ENCODE measurements around the gene RBM15.

The RBM15 gene

GRCh38 chr1:110338886-110339406, at the start of gene RBM15:
TSS of gene RBM15 (plus strand) at chr1:110339377. CDS start at chr1:110339406, 29 bp downstream.
- DNase-seq, result peak; percentile 100

DNA sequence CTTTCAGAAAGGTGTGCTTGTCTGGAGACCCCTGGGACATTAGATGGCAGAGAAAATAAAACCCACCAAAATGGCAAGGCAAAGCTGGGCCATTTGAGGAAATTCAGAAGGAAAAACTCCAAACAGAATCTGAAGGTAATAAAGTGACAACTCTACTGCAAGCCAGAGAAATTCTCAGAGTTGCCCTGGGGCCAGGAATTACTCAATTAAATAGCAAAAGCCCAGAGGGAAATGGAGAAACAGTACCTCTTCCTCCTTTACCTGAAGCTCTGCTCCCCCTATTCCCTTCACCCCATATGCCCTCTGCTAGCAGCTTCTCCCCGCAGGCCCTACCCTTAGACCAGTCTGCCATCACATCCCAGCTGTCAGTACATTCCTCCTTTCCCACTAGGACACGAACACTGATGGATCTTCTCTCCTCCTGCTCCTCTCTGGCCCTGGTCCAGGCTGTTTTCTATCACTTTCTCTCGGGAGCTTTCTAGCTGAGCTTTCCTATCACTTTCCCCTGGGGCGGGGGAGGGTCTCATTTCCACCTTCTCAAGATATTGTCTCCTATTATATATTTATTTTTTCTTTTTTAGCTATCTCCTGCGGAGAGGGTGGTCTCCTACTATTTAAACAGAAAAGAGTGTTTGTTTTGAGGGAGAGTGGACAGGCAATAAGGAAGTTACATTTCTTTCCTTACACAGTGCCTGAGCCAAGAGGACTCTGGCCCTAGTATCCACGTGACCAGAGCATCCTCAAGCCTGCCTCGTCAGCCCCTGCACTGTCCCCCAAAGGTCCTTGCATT, 47.7 kb upstream of the RBM15 start:
- DNase-seq, result peak; percentile 39

DNA sequence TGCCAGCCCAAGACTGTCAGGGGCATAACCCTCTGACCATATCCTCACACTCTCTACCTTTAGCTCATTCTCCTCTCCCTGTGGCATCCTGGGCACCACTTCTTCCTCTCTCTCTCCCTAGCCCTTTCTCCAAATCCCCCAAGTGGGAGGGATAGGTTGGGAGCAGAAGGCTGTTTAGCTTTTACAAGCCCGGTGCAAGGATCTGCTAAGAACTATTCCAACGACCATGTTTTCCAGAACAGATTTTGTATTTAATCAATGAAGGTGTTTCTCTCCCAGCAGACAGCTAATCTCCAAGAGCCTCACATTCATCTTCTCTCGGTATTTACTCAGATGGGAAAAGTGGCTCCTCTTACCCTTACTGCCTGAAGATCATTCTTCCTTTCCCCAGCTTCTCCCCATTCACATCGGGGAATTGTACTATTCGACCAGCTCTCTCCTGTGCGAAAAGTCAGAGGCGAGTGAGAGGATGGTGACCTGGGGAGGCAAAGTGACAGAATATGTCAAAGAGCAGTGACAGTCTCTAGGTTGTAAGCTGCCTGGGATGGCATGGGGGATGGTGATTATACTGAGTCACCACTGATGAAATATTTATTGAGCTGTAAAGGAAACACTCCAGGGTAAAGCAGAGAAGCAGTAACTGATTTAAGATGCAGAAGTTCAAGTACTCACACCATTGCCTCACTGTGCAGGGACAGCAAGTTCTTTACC, 47.0 kb upstream of the RBM15 start:
- DNase-seq, result no peak

- no peak for DNase-seq
Measured at GRCh38 chr1:110293601-110294104, 45.5 kb upstream of the RBM15 start.

- DNase-seq, result no peak
Measured at GRCh38 chr1:110294308-110294707, 44.9 kb upstream of the RBM15 start.

GRCh38 chr1:110298991-110299390, 40.2 kb upstream of the RBM15 start:
- DNase-seq, result no peak

GRCh38 chr1:110300412-110301085, 38.6 kb upstream of the RBM15 start:
- no peak for DNase-seq

DNA sequence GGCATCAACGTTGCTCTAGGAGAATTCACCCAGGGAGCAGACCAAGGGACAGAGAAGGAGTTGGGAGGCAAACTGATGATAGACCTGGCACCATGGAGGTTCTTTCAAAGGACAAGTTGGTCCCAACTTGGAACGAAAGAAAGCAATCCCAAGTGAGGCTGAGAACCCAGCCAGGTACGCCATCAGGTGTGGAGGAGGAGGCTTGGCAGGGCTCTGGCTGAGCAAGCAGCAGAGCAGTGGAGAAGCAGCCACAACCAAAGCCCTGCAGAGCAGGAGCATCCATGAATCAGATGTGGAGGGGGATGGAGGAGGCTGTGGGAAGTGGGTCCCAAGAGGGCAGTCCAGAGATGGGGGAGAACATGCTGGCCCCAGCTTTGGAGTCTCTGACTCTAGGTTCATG, 36.3 kb upstream of the RBM15 start:
- DNase-seq, result no peak

DNA sequence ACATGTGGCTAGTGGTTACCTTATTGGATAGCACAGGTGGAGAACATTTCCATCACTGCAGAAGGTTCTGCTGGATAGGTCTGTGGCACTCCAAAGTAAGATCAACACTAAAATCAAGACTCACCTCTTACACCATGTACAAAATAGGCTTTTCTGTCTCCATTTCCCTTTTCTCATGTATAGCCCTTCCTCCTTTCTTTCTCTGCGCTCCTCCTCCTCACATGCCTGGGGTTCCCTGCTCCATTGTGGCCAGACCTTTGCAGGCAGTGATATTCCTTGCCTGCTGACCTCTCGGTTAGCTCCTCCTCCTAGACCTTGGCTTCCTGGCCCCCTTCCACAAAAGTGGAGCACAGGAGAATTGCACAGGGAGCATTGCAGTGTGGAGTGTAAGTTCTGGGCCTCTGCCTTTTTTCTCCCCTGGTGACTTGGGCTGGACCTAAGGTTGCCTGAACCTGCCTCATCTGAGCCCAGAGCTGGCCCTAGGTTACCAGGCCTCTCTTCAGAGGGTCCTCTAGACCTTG, 33.2 kb upstream of the RBM15 start:
- DNase-seq, result no peak

DNA sequence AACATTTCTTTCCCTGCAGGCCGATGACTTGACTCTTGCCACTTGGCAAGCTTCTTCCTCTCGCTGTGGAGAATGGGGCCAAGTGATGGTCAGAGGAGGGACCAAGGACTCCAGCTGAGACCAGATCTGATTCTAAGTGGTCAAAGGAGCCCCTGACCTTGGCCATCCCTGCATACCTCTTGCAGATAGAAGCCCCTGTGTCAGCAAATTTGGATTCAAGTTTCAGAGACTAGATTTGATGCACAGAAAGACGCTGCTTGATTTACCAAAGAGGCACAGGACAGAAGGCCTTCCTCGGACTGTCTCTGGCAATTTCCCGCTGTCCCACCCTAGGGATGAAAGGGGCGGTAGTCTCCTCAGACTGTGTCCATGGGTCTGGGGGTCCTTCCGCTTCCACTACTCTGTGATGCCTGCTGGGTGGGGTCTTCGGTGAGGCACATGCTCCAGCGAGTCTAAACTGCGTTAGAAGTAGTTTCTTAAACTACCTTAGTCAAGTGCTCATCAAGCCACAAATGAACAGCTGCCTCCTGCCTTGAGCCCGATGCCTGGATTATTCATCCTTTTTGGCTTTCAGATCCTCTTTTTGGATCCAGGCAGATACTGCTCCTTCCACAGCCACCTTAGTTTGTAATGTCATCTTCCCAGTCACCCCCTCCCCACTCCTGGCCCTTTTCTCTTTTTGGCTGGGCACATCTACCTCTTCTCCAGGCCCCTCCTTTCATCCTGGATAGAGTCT, 31.8 kb upstream of the RBM15 start:
- DNase-seq, result no peak

DNA sequence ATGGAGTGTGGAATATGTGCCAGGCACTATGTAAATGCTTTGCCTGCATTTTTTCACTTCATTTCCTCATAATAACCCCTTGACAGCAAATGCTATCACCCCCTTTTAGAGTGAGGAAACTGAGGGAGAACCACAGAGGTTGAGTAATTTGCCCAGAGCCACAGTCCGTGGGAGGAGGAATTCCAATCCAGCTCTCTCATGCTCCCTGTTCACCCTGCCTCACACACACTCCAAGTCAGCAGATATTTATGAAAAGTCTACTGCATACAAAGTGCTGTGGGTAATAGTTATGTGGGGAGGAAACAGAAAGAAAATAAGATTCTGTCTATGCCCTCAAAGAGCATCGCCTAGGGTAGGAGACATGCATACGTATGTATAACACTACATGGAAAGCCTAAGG, 30.9 kb upstream of the RBM15 start:
- DNase-seq, result no peak

DNA sequence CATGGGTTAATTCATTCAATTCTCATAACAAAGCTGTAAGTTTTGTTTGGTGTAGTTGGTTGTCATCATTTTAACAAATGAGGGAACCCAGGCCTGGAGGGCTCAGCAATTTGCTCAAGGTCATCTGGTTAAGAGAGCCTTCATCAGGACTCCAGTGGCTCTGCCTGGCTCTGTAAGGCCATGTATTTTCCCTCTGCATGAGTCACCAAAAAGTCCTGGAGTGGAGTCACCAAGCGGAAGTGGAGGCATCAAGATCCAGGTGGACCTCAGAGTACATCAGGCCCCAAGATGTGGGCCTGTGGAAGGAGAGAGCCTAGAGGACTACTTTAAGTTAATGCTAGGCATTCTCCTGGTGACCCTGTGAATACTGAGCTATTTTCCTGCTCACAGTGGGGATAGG, 30.0 kb upstream of the RBM15 start:
- no peak for DNase-seq

GRCh38 chr1:110309767-110310166, 29.4 kb upstream of the RBM15 start:
- no peak for DNase-seq

DNA sequence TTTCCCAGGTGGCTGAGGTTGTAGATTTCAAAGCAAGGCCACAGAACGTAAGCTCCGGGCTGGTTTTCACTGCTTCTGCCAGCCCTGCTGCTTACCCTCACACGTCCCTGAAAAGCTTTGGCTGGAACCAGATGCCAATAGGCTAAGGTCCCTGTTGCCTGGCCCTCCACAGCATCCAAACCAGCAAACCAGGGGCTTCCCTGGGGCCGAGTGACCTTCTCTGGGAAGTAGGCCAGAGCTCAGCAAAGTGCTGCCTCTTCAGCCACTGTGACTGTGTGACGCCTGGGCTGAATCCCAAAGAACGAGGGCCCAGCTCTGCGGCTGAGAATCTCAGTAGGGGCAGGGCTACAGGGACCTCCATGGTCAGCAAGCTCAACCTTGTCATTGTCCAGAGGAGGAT, 28.9 kb upstream of the RBM15 start:
- DNase-seq, result no peak

DNA sequence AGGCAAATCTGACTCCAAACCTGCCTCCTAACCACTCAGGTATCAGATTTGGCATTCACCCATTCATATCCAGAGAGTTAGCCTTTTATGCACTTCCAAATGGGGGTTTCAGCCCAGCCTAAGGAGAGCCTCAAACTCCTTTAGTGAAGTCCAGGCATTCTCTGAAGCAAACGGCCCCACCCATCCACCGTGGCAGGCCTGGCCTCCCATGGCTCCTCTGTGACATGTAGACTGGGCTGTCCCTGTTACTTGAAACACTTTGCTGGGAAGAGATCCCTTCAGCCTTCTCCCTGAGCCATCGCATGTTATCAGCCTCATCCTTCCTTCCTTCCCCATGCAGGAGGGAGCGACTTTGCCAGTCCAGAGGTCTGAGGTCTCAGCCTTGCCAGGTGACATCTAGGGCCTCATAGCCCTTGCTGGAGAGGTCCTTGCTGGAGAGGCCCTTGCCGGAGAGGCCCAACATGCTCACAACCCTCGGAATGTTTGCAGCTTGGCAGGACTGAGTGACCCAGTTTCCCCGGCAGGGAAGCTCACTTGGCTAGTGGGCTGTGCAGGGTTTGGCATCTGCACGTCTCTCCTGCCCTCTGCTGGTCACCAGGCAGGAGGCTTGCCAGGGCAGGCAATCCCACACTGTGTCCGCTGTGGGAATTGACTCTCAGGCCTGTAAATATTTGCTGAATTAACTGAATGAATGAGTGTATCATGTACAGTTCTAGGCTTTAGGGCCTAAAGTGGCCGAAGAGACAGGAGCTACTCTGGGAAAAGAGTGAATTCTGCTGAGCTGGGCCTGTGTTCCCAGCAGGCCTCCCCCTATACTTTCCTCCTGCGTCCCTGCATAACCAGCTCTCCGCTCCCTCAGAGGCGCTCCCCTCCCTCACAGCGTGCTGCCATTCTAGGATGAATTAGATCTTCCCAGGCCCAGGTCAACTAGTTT, 26.7 kb upstream of the RBM15 start:
- DNase-seq, result peak; percentile 73

DNA sequence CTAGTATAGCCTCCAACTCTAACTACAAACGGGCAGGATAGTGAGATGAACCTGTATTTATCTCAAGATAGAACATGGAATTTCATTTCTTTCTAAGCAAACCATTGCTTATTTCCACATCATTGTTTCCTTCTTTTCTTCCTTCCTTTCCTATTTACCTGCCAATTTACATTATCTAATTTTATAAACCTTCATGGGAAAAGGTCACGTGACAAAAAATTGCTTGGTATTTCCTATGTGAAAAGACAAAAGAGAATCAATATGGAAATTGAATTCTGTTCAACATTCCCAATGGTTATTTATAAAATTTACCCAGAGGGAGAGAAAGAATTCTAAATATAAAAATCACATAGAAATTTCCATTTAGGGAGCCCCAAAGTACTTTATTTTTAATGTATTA, 22.4 kb upstream of the RBM15 start:
- DNase-seq, result no peak

DNA sequence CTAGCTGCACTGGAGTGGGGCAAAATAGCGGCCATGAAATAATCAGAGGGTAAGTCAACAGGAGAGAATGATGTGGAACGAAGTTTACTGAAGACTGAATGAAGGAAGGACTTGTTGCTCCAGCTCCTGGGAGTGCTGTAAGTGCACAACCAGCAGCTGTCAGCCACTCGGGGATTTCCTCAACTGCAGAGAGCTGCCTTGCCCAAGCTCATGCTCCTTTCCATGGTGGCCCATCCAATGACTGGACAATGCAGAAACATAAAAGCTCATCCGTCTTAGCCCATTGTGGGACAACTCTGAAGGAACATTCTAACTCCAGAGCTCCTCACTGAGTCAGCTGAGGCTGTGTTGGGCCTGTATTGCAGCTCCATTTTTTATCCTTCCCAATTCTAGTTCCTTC, 21.1 kb upstream of the RBM15 start:
- no peak for DNase-seq

- DNase-seq, result no peak
Measured at GRCh38 chr1:110319332-110320167, 19.6 kb upstream of the RBM15 start.

GRCh38 chr1:110320168-110320518, 19.0 kb upstream of the RBM15 start:
- no peak for DNase-seq

DNA sequence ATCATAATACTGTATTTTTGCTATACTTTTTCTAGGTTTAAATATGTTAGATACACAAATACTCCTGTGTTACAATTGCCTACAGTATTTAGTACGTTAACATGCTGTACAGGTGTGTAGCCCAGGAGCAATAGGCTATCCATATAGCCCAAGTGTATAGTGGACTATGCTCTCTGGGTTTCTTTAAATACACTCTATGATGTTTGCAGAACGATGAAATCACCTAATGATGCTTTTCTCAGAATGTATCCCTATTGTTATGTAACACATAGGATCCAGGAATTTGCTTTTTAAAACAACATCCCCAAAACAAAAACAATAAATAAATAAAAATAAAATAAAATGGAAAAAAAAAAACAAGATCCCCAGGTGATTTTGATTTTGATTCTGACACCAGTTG, 18.1 kb upstream of the RBM15 start:
- DNase-seq, result no peak

DNA sequence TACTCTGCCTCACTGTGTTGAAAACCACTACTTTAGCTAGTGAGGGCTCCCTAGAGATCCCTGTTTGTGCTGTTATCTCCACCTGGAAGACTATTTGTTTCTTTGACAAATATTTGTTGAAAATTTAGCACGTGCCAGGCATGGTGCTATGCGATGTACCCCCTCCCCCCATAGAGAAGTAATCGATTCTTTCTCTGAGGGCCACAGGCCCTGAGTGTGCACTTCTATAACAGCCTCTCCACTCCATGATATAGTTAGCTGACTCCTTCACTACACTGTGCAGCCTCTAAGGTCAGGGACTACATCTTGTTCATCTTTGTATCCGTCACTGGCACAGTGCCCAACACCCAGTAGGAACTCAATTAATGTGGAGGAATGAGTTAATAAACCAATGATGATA, 17.3 kb upstream of the RBM15 start:
- DNase-seq, result no peak

Measured in NCI-H1694 treated with DMSO at 0.1 percent for 48 hours (cell line).